Smooth muscle cell (in vitro differentiated cells): Measurements from ENCODE around the gene MACROD1. TPM values are rescaled to one million over a fixed set of nuclear protein-coding genes. Genes with fewer than 3 reads are reported as not detected.

Experiments used
- DNase-seq: peaks from one replicate; lab custom pipeline; 2025; ENCODE audit not compliant: unreplicated experiment; lab: John Stamatoyannopoulos, UW
- H2AFZ ChIP-seq: fragments of 200-600 bp; sonication (generic); 2 replicates; pipeline ENCODE4 v1.6.0; 2016; ENCODE audit warnings: antibody characterized with exemption, low read depth, mild to moderate bottlenecking
- H3F3A ChIP-seq: fragments of 200-600 bp; sonication (generic); 2 replicates; pipeline ENCODE4 v1.6.0; 2017; ENCODE audit warnings: antibody characterized with exemption, low read depth
- H3K27ac ChIP-seq: fragments of 200-600 bp; sonication (generic); 2 replicates; pipeline ENCODE4 v1.5.1; 2016; ENCODE audit warnings: low read depth, mild to moderate bottlenecking
- H3K27me3 ChIP-seq: fragments of 200-600 bp; sonication (generic); 2 replicates; pipeline ENCODE4 v1.6.1; 2016; ENCODE audit warnings: low read depth, mild to moderate bottlenecking
- H3K36me3 ChIP-seq: fragments of 200-600 bp; sonication (generic); 2 replicates; pipeline ENCODE4 v1.5.1; 2016; ENCODE audit warnings: low read depth
- H3K4me1 ChIP-seq: fragments of 200-600 bp; sonication (generic); 2 replicates; pipeline ENCODE4 v1.5.1; 2016; ENCODE audit warnings: low read depth
- H3K4me2 ChIP-seq: fragments of 200-600 bp; sonication (generic); 2 replicates; pipeline ENCODE4 v1.6.0; 2016; ENCODE audit warnings: mild to moderate bottlenecking
- H3K4me3 ChIP-seq: fragments of 200-600 bp; sonication (generic); 2 replicates; pipeline ENCODE4 v1.5.1; 2016; ENCODE audit warnings: mild to moderate bottlenecking
- H3K79me2 ChIP-seq: fragments of 200-600 bp; sonication (generic); 2 replicates; pipeline ENCODE4 v1.6.0; 2016; ENCODE audit warnings: low read depth, mild to moderate bottlenecking
- H3K9ac ChIP-seq: fragments of 200-600 bp; sonication (generic); 2 replicates; pipeline ENCODE4 v1.6.0; 2016; ENCODE audit warnings: low read depth
- H3K9me3 ChIP-seq: fragments of 200-600 bp; sonication (generic); replicated peaks from 2 replicates; pipeline ENCODE4 v1.5.1; 2016; ENCODE audit warnings: low read depth
- H4K20me1 ChIP-seq: fragments of 200-600 bp; sonication (generic); 2 replicates; pipeline ENCODE4 v1.6.0; 2016; ENCODE audit warnings: low read depth
- WGBS: methylation state at CpG from one replicate; pipeline ENCODE4 v1.1.7; 2016; ENCODE audit warnings: low lambda C conversion rate; 5-methylcytosine and 5-hydroxymethylcytosine counted together
- polyA plus RNA-seq: library from polyadenylated mRNA; unstranded; fragments of >200 nt; fragmentation: Nextera tagmentation; extraction: Ambion mirVana; gene quantifications from 2 replicates; pipeline ENCODE4 v1.2.1, GENCODE V29; 2016
- small RNA-seq: library from RNA; depleted of rRNA; stranded (forward); fragments of <200 nt; gene quantifications from one replicate; pipeline ENCODE3, GENCODE V24; 2014
- total RNA-seq: library from RNA; depleted of rRNA; stranded (reverse); fragments of >200 nt; gene quantifications from 2 replicates; pipeline ENCODE4 v1.2.3, GENCODE V29; 2014
- TF ChIP-seq, protein P1 (sequence below): fragments of 200-600 bp; sonication (generic); IDR thresholded peaks from 2 replicates; pipeline ENCODE4 v1.5.1; 2017; ENCODE audit warnings: borderline replicate concordance, mild to moderate bottlenecking, antibody characterized with exemption; ENCODE audit not compliant: insufficient read depth, poor library complexity, severe bottlenecking

MACROD1 gene
- total and polyA plus RNA-seq, 2 experiments from 2014 or later, result 9.2 to 32.6 TPM

GRCh38 chr11:63951779-63952536 is 214.0 kb downstream of the MACROD1 start:
- no peak overlapping the region for H2AFZ ChIP-seq

More at GRCh38 chr11:63951779-63952536, 214.0 kb downstream of the MACROD1 start:
- Histone ChIP-seq H3K4me3 (no peak overlapping the region), H3K36me3 (no peaks in the 10 kb centered on the region), H3K9me3 (no peaks in the 10 kb centered on the region), H4K20me1 (no peaks in the 10 kb centered on the region), H3K4me2 (no peak overlapping the region), H3F3A (no peaks in the 10 kb centered on the region), H3K27ac (no peak overlapping the region), H3K9ac (no peak overlapping the region), H3K4me1 (no peaks in the 10 kb centered on the region), H3K27me3 (no peaks in the 10 kb centered on the region), H3K79me2 (no peaks in the 10 kb centered on the region)
- TF ChIP-seq, protein P1, sequence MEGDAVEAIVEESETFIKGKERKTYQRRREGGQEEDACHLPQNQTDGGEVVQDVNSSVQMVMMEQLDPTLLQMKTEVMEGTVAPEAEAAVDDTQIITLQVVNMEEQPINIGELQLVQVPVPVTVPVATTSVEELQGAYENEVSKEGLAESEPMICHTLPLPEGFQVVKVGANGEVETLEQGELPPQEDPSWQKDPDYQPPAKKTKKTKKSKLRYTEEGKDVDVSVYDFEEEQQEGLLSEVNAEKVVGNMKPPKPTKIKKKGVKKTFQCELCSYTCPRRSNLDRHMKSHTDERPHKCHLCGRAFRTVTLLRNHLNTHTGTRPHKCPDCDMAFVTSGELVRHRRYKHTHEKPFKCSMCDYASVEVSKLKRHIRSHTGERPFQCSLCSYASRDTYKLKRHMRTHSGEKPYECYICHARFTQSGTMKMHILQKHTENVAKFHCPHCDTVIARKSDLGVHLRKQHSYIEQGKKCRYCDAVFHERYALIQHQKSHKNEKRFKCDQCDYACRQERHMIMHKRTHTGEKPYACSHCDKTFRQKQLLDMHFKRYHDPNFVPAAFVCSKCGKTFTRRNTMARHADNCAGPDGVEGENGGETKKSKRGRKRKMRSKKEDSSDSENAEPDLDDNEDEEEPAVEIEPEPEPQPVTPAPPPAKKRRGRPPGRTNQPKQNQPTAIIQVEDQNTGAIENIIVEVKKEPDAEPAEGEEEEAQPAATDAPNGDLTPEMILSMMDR, result no peak
- DNase-seq, result no peak
- 76% methylated on average over 20 of the region's 20 CpGs for WGBS

Small RNA genes within 50 kb of the gene (small RNA-seq; reads per million reads assigned to genes)
- gene RNU6-45P, result not detected

Other genes with a start within 250 kb of the MACROD1 start
- 5.5 and 8.5 TPM in 2 replicates for gene RCOR2, start 248.9 kb downstream of the MACROD1 start, total RNA-seq
- 8.3 and 8.7 TPM in 2 replicates for gene RCOR2, start 248.9 kb downstream of the MACROD1 start, polyA plus RNA-seq
- gene NAA40, start 227.1 kb downstream of the MACROD1 start, total RNA-seq, result 11.3 and 16.5 TPM in 2 replicates
- gene NAA40, start 227.1 kb downstream of the MACROD1 start, polyA plus RNA-seq, result 7.6 and 11.1 TPM in 2 replicates
- gene COX8A, start 191.5 kb downstream of the MACROD1 start, total RNA-seq, result 432 and 551 TPM in 2 replicates
- 534 and 549 TPM in 2 replicates for gene COX8A, start 191.5 kb downstream of the MACROD1 start, polyA plus RNA-seq
- gene OTUB1, start 179.7 kb downstream of the MACROD1 start, total RNA-seq, result 55.2 and 71.5 TPM in 2 replicates
- 155 and 164 TPM in 2 replicates for gene OTUB1, start 179.7 kb downstream of the MACROD1 start, polyA plus RNA-seq
- 0.76 TPM in 1 of 2 replicates, not detected in the other for gene FLRT1, start 130.2 kb downstream of the MACROD1 start, total RNA-seq
- 0.26 and 0.32 TPM in 2 replicates for gene FLRT1, start 130.2 kb downstream of the MACROD1 start, polyA plus RNA-seq
- 103 and 114 TPM in 2 replicates for gene STIP1, start 20.1 kb upstream of the MACROD1 start, total RNA-seq
- gene STIP1, start 20.1 kb upstream of the MACROD1 start, polyA plus RNA-seq, result 117 and 129 TPM in 2 replicates
- gene FERMT3, start 40.6 kb upstream of the MACROD1 start, total RNA-seq, result 0.18 and 1.2 TPM in 2 replicates
- gene FERMT3, start 40.6 kb upstream of the MACROD1 start, polyA plus RNA-seq, result 2.4 and 3.7 TPM in 2 replicates
- gene TRPT1, start 60.1 kb upstream of the MACROD1 start, total RNA-seq, result 52.6 and 66.1 TPM in 2 replicates
- 65.6 and 78.5 TPM in 2 replicates for gene TRPT1, start 60.1 kb upstream of the MACROD1 start, polyA plus RNA-seq
- 50.6 and 51.5 TPM in 2 replicates for gene NUDT22, start 60.2 kb upstream of the MACROD1 start, total RNA-seq
- 76.8 and 82.1 TPM in 2 replicates for gene NUDT22, start 60.2 kb upstream of the MACROD1 start, polyA plus RNA-seq
- 14.5 and 14.7 TPM in 2 replicates for gene DNAJC4, start 64.4 kb upstream of the MACROD1 start, total RNA-seq
- 76.7 and 78.5 TPM in 2 replicates for gene DNAJC4, start 64.4 kb upstream of the MACROD1 start, polyA plus RNA-seq
- gene VEGFB, start 68.5 kb upstream of the MACROD1 start, total RNA-seq, result 20.0 and 27.9 TPM in 2 replicates
- gene VEGFB, start 68.5 kb upstream of the MACROD1 start, polyA plus RNA-seq, result 94.4 and 96.5 TPM in 2 replicates
- gene FKBP2, start 75.0 kb upstream of the MACROD1 start, total RNA-seq, result 31.0 and 51.3 TPM in 2 replicates
- gene FKBP2, start 75.0 kb upstream of the MACROD1 start, polyA plus RNA-seq, result 231 and 246 TPM in 2 replicates
- 213 and 242 TPM in 2 replicates for gene PPP1R14B, start 80.8 kb upstream of the MACROD1 start, total RNA-seq
- 530 and 589 TPM in 2 replicates for gene PPP1R14B, start 80.8 kb upstream of the MACROD1 start, polyA plus RNA-seq
- 15.0 and 17.1 TPM in 2 replicates for gene PLCB3, start 85.4 kb upstream of the MACROD1 start, total RNA-seq
- 14.8 and 15.6 TPM in 2 replicates for gene PLCB3, start 85.4 kb upstream of the MACROD1 start, polyA plus RNA-seq
- gene BAD, start 118.6 kb upstream of the MACROD1 start, total RNA-seq, result 48.7 and 65.8 TPM in 2 replicates
- 117 and 126 TPM in 2 replicates for gene BAD, start 118.6 kb upstream of the MACROD1 start, polyA plus RNA-seq
- 17.3 and 19.6 TPM in 2 replicates for gene GPR137, start 119.7 kb upstream of the MACROD1 start, total RNA-seq
- 63.6 and 69.0 TPM in 2 replicates for gene GPR137, start 119.7 kb upstream of the MACROD1 start, polyA plus RNA-seq
- not detected in 2 replicates for gene KCNK4, start 125.2 kb upstream of the MACROD1 start, total RNA-seq
- not detected in 2 replicates for gene KCNK4, start 125.2 kb upstream of the MACROD1 start, polyA plus RNA-seq
- gene CATSPERZ, start 134.2 kb upstream of the MACROD1 start, total RNA-seq, result not detected in 2 replicates
- gene CATSPERZ, start 134.2 kb upstream of the MACROD1 start, polyA plus RNA-seq, result not detected in 2 replicates
- 7.7 and 8.0 TPM in 2 replicates for gene ESRRA, start 139.4 kb upstream of the MACROD1 start, total RNA-seq
- 16.7 and 29.4 TPM in 2 replicates for gene ESRRA, start 139.4 kb upstream of the MACROD1 start, polyA plus RNA-seq
- gene TRMT112, start 151.4 kb upstream of the MACROD1 start, total RNA-seq, result 218 and 285 TPM in 2 replicates
- 327 and 353 TPM in 2 replicates for gene TRMT112, start 151.4 kb upstream of the MACROD1 start, polyA plus RNA-seq
- 169 and 209 TPM in 2 replicates for gene PRDX5, start 152.0 kb upstream of the MACROD1 start, total RNA-seq
- 461 and 474 TPM in 2 replicates for gene PRDX5, start 152.0 kb upstream of the MACROD1 start, polyA plus RNA-seq
- 0.22 and 2.2 TPM in 2 replicates for gene CCDC88B, start 174.1 kb upstream of the MACROD1 start, total RNA-seq
- 2.2 and 3.4 TPM in 2 replicates for gene CCDC88B, start 174.1 kb upstream of the MACROD1 start, polyA plus RNA-seq
- 19.5 and 21.8 TPM in 2 replicates for gene RPS6KA4, start 193.0 kb upstream of the MACROD1 start, total RNA-seq
- 40.0 and 42.9 TPM in 2 replicates for gene RPS6KA4, start 193.0 kb upstream of the MACROD1 start, polyA plus RNA-seq